Activated CD4-positive, alpha-beta T cell treated with anti-CD3 and anti-CD28 coated beads for 36 hours (primary cell): ENCODE measurements around the gene RAD51AP2. TPM values are rescaled to one million over a fixed set of nuclear protein-coding genes. Genes with fewer than 3 reads are reported as not detected.

ENCODE experiments used
- ATAC-seq: fragments of 200-7000 bp; cut with Tn5 transposase; one replicate; pipeline ENCODE4 v1.10.0; 2021; ENCODE audit warnings: mild to moderate bottlenecking, moderate library complexity
- CTCF ChIA-PET: fragments of 350-600 bp; sonication (Branson Sonifier 250); formaldehyde crosslinking; loops from one replicate; lab custom pipeline; 2021; ENCODE audit warnings: antibody characterized with exemption; lab: Charles Lee
- POLR2A ChIA-PET: fragments of 350-600 bp; sonication (Branson Sonifier 250); formaldehyde crosslinking; loops from one replicate; lab custom pipeline; 2021; ENCODE audit warnings: antibody characterized with exemption, inconsistent platforms; lab: Charles Lee
- DNase-seq: peaks from one replicate; pipeline ENCODE4 v3.0.0-alpha.2; 2020
- H3K27ac Mint-ChIP-seq: one replicate; pipeline ENCODE4 v1.8.0; 2021; ENCODE audit warnings: mixed read lengths
- H3K27me3 Mint-ChIP-seq: one replicate; pipeline ENCODE4 v1.8.0; 2021; ENCODE audit warnings: mixed read lengths
- H3K36me3 Mint-ChIP-seq: one replicate; pipeline ENCODE4 v1.8.0; 2021; ENCODE audit warnings: low read depth, mixed read lengths
- H3K4me1 Mint-ChIP-seq: one replicate; pipeline ENCODE4 v1.8.0; 2021; ENCODE audit warnings: mixed read lengths
- H3K4me3 Mint-ChIP-seq: one replicate; pipeline ENCODE4 v1.8.0; 2021; ENCODE audit warnings: mild to moderate bottlenecking, moderate library complexity, mixed read lengths
- H3K9me3 Mint-ChIP-seq: one replicate; pipeline ENCODE4 v1.8.0; 2021; ENCODE audit warnings: low read depth, mixed read lengths
- intact Hi-C, 2 experiments: fragments of 100-400 bp; cut with DNase I in 1 of 2; cut with micrococcal nuclease in 1 of 2; formaldehyde crosslinking; loops; one replicate each; pipeline versions ENCODE4 v1.14.2 to v1.15.1; 2022 to 2024; cut with DNase I, micrococcal nuclease
- total RNA-seq, 2 experiments: library from RNA; stranded (reverse); gene quantifications; one replicate each; pipeline ENCODE4 v1.2.3, GENCODE V29; 2021

RAD51AP2 gene
- total RNA-seq, 2 experiments from 2014 or later: not detected

DNA sequence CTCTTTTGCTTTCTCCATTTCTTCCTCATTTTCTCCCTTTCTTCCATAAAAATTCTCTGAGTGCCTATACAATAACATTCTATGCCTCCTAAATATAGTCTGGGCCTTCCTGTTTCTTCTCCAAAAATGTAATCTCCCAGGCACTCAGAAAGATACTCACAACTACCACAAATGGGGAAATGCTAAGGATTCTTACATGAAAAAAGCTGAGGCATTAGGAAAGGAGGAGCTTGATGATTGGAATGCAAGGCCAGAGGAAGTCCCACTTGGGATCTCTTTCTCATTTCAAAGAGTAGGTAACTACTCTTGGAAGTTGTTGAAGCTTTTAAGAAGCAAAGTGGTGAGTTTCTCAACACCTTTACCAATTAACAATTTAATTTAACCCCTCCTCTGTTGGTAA is 25.6 kb upstream of the RAD51AP2 start:
- H3K36me3 Mint-ChIP-seq: no peaks in the 10 kb centered on the region
- H3K27ac Mint-ChIP-seq: no peak overlapping the region
- no peak overlapping the region for H3K4me3 Mint-ChIP-seq
- H3K4me1 Mint-ChIP-seq: no peaks in the 10 kb centered on the region
- ChIA-PET CTCF (interaction anchor here (0.8 kb wide), 1 partner anchor 302 kb away, joined by 3 read pairs; no protein-coding TSS in a partner anchor), POLR2A (no interaction called here)
- ATAC-seq (no peak), DNase-seq (no peak)
- no peaks in the 10 kb centered on the region for H3K9me3 Mint-ChIP-seq
- intact Hi-C loops: no loop called here
- peaks cover 45% of the 10 kb centered on the region for H3K27me3 Mint-ChIP-seq

- Mint-ChIP-seq H3K36me3 (no peaks in the 10 kb centered on the region), H3K4me3 (no peak overlapping the region), H3K9me3 (no peaks in the 10 kb centered on the region), H3K4me1 (peaks cover 4% of the 10 kb centered on the region), H3K27ac (no peak overlapping the region), H3K27me3 (peaks cover 49% of the 10 kb centered on the region)
- intact Hi-C loops: no loop called here
- ChIA-PET POLR2A (no interaction called here), CTCF (no interaction called here)
- ATAC-seq (no peak), DNase-seq (no peak)
Observed at GRCh38 chr2:17543131-17543660, 25.0 kb upstream of the RAD51AP2 start.

- H3K36me3 Mint-ChIP-seq: no peaks in the 10 kb centered on the region
- H3K27ac Mint-ChIP-seq: no peak overlapping the region
- peaks cover 5% of the 10 kb centered on the region for H3K4me1 Mint-ChIP-seq
- no peak overlapping the region for H3K4me3 Mint-ChIP-seq
- no peak for DNase-seq
- intact Hi-C loops: no loop called here
- POLR2A ChIA-PET: no interaction called here
- no peaks in the 10 kb centered on the region for H3K9me3 Mint-ChIP-seq
- ATAC-seq: no peak
- CTCF ChIA-PET: no interaction called here
- peaks cover 49% of the 10 kb centered on the region for H3K27me3 Mint-ChIP-seq
Observed at GRCh38 chr2:17542471-17542870, 24.2 kb upstream of the RAD51AP2 start.

- no peaks in the 10 kb centered on the region for H3K9me3 Mint-ChIP-seq
- H3K27ac Mint-ChIP-seq: no peak overlapping the region
- ATAC-seq (no peak), DNase-seq (no peak)
- H3K4me1 Mint-ChIP-seq: peaks cover 5% of the 10 kb centered on the region
- intact Hi-C loops: no loop called here
- H3K36me3 Mint-ChIP-seq: no peaks in the 10 kb centered on the region
- H3K4me3 Mint-ChIP-seq: no peak overlapping the region
- ChIA-PET CTCF (no interaction called here), POLR2A (no interaction called here)
- peaks cover 49% of the 10 kb centered on the region for H3K27me3 Mint-ChIP-seq
Observed at GRCh38 chr2:17541531-17541950, 23.3 kb upstream of the RAD51AP2 start.

DNA sequence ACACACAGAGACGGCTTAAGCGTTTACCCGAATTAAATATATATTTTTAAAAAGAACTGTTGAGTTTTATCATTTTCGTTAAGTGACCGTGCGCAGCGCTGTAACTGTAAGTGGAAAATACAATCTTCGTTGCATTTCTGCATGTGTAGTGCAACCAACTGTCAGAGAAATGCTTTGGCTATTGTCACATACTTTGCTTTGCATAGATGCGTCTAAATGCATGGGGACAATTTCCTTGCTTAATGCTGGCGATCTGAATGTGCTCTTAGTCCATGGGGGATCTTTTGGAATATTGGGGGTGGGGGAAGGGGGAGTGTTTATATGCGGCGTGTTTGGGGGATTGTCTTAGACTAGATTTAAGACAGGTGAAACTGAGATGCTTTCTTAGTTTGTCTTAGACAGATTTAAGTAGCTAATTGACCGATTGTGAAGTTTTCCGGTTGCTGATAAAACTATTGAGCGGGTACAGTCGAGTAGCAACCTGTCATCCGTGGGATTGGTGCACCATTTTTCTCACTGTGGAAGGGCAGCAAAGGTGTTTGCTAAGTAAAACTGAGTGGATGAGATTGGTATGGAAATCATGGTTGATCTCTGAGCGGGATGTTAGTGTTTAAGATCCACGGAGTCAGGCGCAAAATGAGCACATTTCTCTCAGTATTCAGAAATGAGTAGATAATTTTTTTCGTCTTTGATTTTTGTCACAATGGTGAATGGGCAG is 22.7 kb upstream of the RAD51AP2 start:
- no peaks in the 10 kb centered on the region for H3K36me3 Mint-ChIP-seq
- intact Hi-C loops: no loop called here
- H3K27ac Mint-ChIP-seq: no peak overlapping the region
- CTCF ChIA-PET: interaction anchor here (0.8 kb wide), 1 partner anchor 21 kb away, joined by 3 read pairs; no protein-coding TSS in a partner anchor
- no peaks in the 10 kb centered on the region for H3K9me3 Mint-ChIP-seq
- POLR2A ChIA-PET: no interaction called here
- DNase-seq: no peak
- peaks cover 53% of the 10 kb centered on the region for H3K27me3 Mint-ChIP-seq
- ATAC-seq: no peak
- peaks cover 5% of the 10 kb centered on the region for H3K4me1 Mint-ChIP-seq
- H3K4me3 Mint-ChIP-seq: no peak overlapping the region

DNA sequence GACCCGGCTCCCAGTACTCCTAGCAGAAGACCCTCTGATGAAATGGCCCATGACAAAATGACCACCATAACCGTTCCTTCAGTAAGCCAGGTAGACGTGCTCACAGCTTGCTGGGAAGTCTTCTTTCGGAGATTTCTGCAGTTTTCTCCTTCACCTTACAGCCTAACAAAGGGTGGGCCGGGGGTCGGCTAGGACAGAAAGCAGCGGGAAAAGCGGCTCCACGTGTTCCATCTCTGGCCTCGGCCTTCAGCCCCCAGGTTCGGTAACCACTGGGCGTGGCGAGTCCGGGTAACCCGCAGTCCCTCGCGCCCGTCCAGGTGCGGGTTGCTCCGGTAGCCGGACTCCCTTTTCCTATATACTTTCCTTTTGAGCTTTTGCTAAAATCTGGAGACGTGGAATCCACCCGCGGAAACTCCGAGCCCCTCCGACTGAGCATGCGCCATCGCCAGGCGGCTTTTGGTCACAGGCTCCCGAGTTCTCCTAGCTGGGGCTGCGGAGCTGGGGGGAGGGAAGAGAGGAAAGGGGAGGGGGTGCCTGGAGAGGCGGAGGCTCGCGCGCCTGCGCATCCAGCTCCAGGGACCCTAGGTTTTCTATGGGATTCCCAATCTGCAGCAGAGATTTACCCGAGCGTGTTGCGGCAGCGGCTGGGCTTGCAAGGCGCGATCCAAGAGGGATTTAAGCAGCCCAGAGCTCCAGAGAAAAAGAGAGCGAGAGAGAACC is 22.0 kb upstream of the RAD51AP2 start, which contains the start of gene VSNL1:
Gene VSNL1 (plus strand): TSS at position 604 of the 720 bp plus-strand sequence. CDS start 51,379 bp downstream, outside the sequence.
- Mint-ChIP-seq H3K36me3 (no peaks in the 10 kb centered on the region), H3K4me1 (peaks cover 5% of the 10 kb centered on the region), H3K27me3 (peaks cover 57% of the 10 kb centered on the region), H3K27ac (no peak within 1 kb of the TSS), H3K4me3 (no peak within 1 kb of the TSS), H3K9me3 (no peaks in the 10 kb centered on the region)
- no peak for DNase-seq
- ChIA-PET POLR2A (no interaction called here), CTCF (interaction anchor here (0.8 kb wide), 1 partner anchor 22 kb away, joined by 3 read pairs; no protein-coding TSS in a partner anchor)
- no peak for ATAC-seq
- intact Hi-C loops: no loop called here

DNA sequence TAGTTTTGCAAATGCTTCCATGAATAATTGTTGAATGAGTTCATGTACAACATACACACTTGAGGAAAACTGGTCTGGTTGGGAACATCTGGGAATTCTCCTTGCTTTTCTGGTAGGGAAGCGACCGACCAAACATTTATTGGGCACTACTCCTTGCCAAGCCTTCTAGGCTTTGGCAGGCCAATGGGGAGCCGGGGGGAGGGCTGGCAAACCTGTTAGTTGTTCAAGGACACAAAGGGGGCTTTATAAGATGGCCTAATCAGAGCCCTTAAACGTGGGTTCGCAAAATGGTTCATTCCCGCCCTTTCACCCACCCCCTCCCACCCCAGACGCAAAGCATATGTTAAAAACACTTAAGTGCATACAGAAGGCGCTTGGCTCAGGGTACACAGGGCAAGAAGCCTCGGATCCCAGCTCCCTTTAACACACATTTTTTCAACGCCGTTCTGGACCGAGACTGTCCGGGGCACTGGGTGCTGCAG is 21.4 kb upstream of the RAD51AP2 start:
- Mint-ChIP-seq H3K27me3 (peaks cover 60% of the 10 kb centered on the region), H3K36me3 (no peaks in the 10 kb centered on the region), H3K4me3 (no peak overlapping the region), H3K9me3 (no peaks in the 10 kb centered on the region), H3K27ac (no peak overlapping the region), H3K4me1 (peaks cover 5% of the 10 kb centered on the region)
- ATAC-seq: no peak
- no peak for DNase-seq
- ChIA-PET CTCF (no interaction called here), POLR2A (no interaction called here)
- intact Hi-C loops: no loop called here

DNA sequence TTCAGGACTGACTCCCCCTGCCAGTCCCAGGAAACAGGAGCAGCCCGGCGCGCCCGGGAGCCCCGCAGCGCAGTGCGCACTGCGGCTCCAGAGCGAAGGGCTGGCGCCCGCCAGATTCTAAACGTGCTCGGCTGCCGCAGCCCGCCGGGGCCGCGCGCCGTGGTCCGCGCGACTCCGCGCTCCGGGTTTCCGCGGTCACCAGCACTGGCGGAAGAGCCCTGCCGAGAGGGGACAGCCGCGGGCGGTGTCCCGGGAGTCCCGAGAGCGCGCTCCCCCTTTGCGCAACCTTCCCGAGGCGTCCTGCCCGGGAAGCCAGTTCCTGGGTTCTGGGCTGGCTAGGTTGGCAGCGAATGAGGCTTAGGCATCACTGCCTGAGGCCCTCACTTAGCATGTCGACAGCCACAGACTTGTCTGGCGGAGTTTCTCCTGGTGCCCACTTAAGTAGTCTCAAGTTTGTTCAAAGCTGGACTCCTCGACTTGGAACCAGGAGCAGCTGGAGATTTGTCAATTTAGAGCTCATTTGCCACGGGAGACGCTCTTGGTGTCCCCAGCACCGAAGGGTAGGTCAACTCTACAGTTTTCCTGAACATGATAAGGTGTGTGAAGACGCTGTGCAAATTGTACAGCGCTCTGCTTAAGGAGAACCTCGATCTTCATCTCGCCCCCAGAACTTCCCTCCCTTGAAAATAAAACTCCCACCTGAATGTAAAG is 20.8 kb upstream of the RAD51AP2 start:
- H3K27me3 Mint-ChIP-seq: peaks cover 62% of the 10 kb centered on the region
- ChIA-PET CTCF (no interaction called here), POLR2A (no interaction called here)
- no peaks in the 10 kb centered on the region for H3K36me3 Mint-ChIP-seq
- H3K27ac Mint-ChIP-seq: no peak overlapping the region
- peaks cover 5% of the 10 kb centered on the region for H3K4me1 Mint-ChIP-seq
- no peak overlapping the region for H3K4me3 Mint-ChIP-seq
- DNase-seq (no peak), ATAC-seq (no peak)
- no peaks in the 10 kb centered on the region for H3K9me3 Mint-ChIP-seq
- intact Hi-C loops: no loop called here

DNA sequence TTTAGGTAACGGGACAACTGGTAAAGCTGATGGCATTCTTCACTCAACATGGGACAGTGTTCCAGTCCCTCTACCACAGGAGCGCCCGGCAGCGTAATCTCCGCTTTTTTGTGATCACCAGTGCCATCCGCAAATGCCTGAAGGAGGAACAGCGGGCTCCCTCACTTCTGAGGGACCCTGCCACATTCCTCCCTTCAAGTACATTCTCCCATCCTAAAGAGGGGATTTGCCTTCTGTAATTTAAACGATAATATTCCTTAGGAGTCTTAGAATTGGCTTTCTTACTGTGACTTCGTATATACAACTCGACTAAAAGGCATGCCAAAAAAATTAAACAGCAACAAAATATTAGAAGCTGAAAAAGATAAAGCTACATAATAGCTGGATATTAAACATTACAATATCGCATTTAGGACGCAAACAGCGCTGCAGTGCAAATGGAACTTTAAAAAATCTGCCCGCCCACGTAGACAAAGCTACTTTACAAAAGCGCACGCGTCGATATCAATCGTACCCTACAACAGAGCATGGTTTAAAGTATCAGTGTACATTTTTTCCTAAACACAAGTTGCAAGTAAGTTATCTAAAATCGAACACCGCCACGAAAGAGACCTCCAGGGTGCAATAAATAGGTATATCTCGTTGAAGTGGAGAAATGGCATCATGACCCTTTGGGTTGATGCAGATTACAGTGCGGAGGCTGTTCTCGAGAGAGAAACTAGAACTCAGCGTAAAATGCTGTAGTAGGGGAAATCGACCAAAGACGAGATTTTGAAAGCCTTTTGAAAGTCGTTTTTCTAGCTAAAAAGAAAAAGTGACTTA is 20.0 kb upstream of the RAD51AP2 start:
- ATAC-seq: no peak
- Mint-ChIP-seq H3K27me3 (peaks cover 58% of the 10 kb centered on the region), H3K9me3 (no peaks in the 10 kb centered on the region), H3K4me3 (no peak overlapping the region), H3K4me1 (peaks cover 5% of the 10 kb centered on the region), H3K36me3 (no peaks in the 10 kb centered on the region), H3K27ac (no peak overlapping the region)
- intact Hi-C loops: no loop called here
- DNase-seq: no peak
- CTCF ChIA-PET: interaction anchor here (0.5 kb wide), 1 partner anchor 640 kb away, joined by 4 read pairs; no protein-coding TSS in a partner anchor
- POLR2A ChIA-PET: no interaction called here

GRCh38 chr2:17536416-17536815 is 18.2 kb upstream of the RAD51AP2 start:
- no peak overlapping the region for H3K4me3 Mint-ChIP-seq
- POLR2A ChIA-PET: no interaction called here
- CTCF ChIA-PET: no interaction called here
- peaks cover 5% of the 10 kb centered on the region for H3K4me1 Mint-ChIP-seq
- ATAC-seq: no peak
- peaks cover 46% of the 10 kb centered on the region for H3K27me3 Mint-ChIP-seq
- DNase-seq: no peak
- no peaks in the 10 kb centered on the region for H3K9me3 Mint-ChIP-seq
- intact Hi-C loops: no loop called here
- H3K36me3 Mint-ChIP-seq: no peaks in the 10 kb centered on the region
- no peak overlapping the region for H3K27ac Mint-ChIP-seq

GRCh38 chr2:17533546-17533945 is 15.3 kb upstream of the RAD51AP2 start:
- no peak overlapping the region for H3K4me3 Mint-ChIP-seq

More at GRCh38 chr2:17533546-17533945, 15.3 kb upstream of the RAD51AP2 start:
- ChIA-PET POLR2A (no interaction called here), CTCF (no interaction called here)
- H3K4me1 Mint-ChIP-seq: peaks cover 4% of the 10 kb centered on the region
- no peak for DNase-seq
- no peaks in the 10 kb centered on the region for H3K36me3 Mint-ChIP-seq
- intact Hi-C loops: no loop called here
- H3K9me3 Mint-ChIP-seq: no peaks in the 10 kb centered on the region
- peaks cover 24% of the 10 kb centered on the region for H3K27me3 Mint-ChIP-seq
- H3K27ac Mint-ChIP-seq: no peak overlapping the region
- ATAC-seq: no peak
